ENCODE data around the gene GCSH.

GCSH gene

DNA sequence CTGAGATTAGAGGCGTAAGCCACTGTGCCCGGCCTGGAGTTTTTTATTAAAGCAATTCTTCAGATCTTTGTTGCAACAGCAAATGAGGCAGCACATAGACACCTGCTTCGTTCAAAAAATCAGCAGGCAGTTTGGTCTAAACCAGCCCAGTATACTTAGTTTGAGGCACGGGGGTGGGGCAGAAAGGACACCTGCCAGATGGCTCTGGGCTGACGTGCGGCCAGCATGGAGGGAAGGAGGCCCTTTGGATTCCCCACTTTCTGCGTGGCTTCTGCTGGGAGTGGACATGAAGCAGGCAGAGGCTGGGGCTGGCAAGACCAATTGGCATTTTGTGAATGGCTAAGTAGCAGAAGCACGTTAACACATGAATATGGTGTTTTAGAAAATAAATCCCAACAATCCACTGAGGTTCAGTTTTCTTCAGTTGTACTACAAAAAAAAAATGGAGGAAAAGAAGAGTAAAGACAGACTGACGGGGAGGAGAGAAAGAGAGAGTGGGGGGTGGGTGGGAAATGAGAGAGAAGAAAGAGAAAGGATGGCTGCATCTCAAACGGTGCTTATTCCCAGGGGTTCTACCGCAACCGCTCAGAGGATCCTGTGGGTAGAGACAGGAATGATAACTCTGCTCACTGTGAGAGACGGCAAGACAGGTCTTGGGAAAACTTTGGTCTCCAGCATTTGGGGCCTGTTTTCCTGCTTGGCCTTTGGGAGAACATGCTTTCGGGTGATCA is 35.5 kb downstream of the GCSH start:
- in situ Hi-C loops (cut with HindIII; ENCODE audit: low sequenced_read_pairs): no loop called here
- TF ChIP-seq, protein P1, sequence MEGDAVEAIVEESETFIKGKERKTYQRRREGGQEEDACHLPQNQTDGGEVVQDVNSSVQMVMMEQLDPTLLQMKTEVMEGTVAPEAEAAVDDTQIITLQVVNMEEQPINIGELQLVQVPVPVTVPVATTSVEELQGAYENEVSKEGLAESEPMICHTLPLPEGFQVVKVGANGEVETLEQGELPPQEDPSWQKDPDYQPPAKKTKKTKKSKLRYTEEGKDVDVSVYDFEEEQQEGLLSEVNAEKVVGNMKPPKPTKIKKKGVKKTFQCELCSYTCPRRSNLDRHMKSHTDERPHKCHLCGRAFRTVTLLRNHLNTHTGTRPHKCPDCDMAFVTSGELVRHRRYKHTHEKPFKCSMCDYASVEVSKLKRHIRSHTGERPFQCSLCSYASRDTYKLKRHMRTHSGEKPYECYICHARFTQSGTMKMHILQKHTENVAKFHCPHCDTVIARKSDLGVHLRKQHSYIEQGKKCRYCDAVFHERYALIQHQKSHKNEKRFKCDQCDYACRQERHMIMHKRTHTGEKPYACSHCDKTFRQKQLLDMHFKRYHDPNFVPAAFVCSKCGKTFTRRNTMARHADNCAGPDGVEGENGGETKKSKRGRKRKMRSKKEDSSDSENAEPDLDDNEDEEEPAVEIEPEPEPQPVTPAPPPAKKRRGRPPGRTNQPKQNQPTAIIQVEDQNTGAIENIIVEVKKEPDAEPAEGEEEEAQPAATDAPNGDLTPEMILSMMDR (IDR thresholded peaks at IDR 0.05; ENCODE audit: low read depth, low read length, missing control alignments): no peak
- no peak overlapping the region for H3K4me3 ChIP-seq (ENCODE audit: low read depth, low read length)
- DNase-seq (ENCODE audit: low read depth): no peak

DNA sequence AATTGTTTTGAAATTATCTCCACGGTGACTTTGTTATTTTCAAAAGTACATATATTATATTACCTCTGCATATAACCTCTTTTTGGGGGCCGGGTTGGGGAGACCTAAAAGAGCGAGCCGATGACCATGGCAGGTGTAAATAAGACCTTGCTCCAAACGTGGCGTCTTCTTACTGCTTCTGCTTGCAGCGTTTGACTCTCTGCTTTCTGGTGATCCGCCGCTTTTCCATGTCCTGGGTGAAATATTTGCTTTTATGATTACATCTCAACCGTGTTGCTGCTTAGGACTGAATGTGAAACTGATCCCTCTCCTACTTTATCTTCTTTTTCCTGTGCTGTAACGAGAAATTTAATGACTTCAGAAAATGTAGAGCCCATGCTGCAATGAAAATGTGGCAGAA is 42.4 kb downstream of the GCSH start:
- no peak for DNase-seq (ENCODE audit: low read depth)
- in situ Hi-C loops (cut with HindIII; ENCODE audit: low sequenced_read_pairs): no loop called here
- TF ChIP-seq, protein P1 (IDR thresholded peaks at IDR 0.05; ENCODE audit: low read depth, low read length, missing control alignments): no peak
- H3K4me3 ChIP-seq (ENCODE audit: low read depth, low read length): no peak overlapping the region

DNA sequence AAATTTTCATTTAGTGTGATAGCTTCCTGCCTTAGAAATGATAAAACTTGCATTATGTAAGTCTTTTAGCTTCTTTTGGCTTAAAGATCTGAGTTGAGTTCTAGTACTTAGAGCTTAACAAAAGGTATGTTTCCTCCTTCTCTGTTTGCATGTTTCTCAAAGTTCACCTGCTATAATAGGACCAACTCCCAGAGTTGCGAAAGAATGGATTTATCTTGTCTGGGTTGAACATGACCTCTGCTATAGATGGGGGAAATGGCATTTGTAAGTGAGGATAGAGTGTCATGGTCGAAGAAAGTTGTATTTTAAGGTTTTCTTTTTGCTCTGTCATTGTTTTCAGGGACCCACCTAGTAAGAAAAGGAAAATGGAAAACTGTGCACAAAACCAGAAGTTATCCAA is 53.4 kb downstream of the GCSH start:
- in situ Hi-C loops (cut with HindIII; ENCODE audit: low sequenced_read_pairs): loop anchor here (25.0 kb wide), 2 partner anchors 294 to 694 kb away; no protein-coding TSS in a partner anchor
- no peak for DNase-seq (ENCODE audit: low read depth)
- H3K4me3 ChIP-seq (ENCODE audit: low read depth, low read length): no peak overlapping the region
- TF ChIP-seq, protein P1 (IDR thresholded peaks at IDR 0.05; ENCODE audit: low read depth, low read length, missing control alignments): no peak

DNA sequence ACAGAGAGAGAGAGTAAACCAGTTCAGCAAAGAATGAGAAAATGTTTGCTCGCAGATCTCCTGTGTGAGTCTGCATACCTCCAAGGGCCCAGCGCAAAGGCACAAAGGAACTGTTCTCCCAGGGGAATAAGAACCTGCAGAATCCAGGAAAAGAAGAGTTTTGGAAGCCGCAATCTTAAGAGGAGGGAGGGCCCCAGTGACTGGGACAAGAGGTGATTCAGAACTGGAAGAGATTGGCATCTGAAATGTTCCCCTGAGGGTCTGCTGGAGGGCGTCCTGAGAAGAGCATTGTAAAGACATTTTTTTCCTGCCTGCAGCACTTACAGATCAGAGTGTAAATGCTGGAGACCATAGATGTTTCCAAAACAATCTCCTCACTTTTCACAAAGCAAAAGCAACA is 54.5 kb downstream of the GCSH start:
- in situ Hi-C loops (cut with HindIII; ENCODE audit: low sequenced_read_pairs): loop anchor here (25.0 kb wide), 2 partner anchors 296 to 696 kb away; no protein-coding TSS in a partner anchor
- TF ChIP-seq, protein P1 (IDR thresholded peaks at IDR 0.05; ENCODE audit: low read depth, low read length, missing control alignments): no peak
- no peak overlapping the region for H3K4me3 ChIP-seq (ENCODE audit: low read depth, low read length)
- DNase-seq (ENCODE audit: low read depth): no peak

DNA sequence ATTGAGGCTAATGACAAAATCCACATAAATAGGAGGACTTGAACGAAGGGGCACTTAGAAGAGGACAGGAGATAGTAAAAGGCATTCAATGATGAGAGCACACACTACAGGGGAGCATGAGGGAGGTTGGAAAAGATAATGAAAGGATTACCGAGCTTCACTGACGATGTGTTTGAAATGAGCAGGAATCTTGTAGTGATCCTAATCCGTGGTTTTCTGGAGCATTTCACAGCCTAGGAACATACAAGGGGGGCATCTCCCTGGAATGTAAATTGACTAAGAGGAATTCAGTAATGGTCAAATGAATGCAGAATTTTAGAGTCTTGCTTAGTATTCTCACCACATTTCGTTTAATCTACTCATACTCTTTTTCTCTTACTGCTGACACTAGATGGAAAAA is 55.4 kb downstream of the GCSH start:
- no peak for DNase-seq (ENCODE audit: low read depth)
- TF ChIP-seq, protein P1 (IDR thresholded peaks at IDR 0.05; ENCODE audit: low read depth, low read length, missing control alignments): no peak
- in situ Hi-C loops (cut with HindIII; ENCODE audit: low sequenced_read_pairs): loop anchor here (25.0 kb wide), 2 partner anchors 296 to 696 kb away; no protein-coding TSS in a partner anchor

DNA sequence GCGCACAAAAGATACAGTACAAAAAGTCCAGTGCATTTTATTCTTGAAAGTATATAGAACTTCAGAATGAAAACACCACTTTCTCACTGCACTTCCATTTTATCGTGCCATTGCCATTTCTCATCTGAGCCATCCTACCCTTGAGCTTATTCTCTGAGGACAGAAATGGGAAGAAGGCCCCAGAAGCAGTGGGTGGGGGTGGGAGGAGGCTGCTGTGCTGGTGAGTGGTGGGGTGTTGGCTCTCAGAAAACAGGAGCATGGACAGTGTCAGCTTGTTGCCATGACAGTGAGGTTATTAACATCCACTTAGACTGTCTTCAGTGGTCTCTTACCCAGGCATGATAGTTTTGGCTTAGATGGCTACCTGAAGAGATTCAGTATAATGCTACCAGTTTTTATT is 56.1 kb downstream of the GCSH start:
- TF ChIP-seq, protein P1 (IDR thresholded peaks at IDR 0.05; ENCODE audit: low read depth, low read length, missing control alignments): no peak
- in situ Hi-C loops (cut with HindIII; ENCODE audit: low sequenced_read_pairs): loop anchor here (25.0 kb wide), 2 partner anchors 297 to 697 kb away; no protein-coding TSS in a partner anchor
- no peak for DNase-seq (ENCODE audit: low read depth)
- no peak overlapping the region for H3K4me3 ChIP-seq (ENCODE audit: low read depth, low read length)

More for the DNA sequence above, 55.4 kb downstream of the GCSH start:
- no peak overlapping the region for H3K4me3 ChIP-seq (ENCODE audit: low read depth, low read length)
